Activated CD8-positive, alpha-beta memory T cell treated with anti-CD3 and anti-CD28 coated beads, Interleukin-2, amount 50 U/mL, for 1 hour (primary cell): Measurements from ENCODE around the gene ARID5B.
A peak's percentile ranks its signal among the peaks of the same experiment; 100 is the strongest.

Source experiments
- DNase-seq: peaks from one replicate; pipeline ENCODE4 v3.0.0-alpha.2; 2020; ENCODE audit errors: extremely low read depth

The ARID5B gene

GRCh38 chr10:62050346-62050892, 148.9 kb downstream of the ARID5B start:
- no peak for DNase-seq

DNA sequence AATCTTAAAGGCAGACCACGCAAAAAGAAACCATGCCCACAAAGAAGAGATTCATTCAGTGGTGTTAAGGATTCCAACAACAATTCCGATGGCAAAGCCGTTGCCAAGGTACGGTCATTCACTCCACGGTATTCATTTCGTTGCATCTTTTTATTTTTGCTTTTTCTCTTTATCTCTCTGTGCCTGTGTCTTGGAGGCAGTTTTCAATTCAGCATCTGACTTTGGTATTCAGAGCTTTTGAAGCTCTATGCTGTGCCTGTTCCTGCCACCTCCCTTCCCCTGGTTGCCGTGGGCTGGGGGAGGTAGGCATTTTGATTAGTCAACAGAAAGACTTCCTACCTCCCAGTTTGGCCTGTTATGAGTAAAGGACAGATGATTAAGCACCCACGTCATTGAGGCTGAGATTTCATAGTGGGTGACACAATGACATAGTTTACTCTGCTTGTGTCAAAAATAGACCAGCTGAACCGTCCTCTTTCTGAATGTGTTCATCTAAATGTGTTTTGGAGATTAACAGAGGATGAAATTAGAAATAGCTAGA, 149.5 kb downstream of the ARID5B start:
- DNase-seq, result peak; percentile 39

DNA sequence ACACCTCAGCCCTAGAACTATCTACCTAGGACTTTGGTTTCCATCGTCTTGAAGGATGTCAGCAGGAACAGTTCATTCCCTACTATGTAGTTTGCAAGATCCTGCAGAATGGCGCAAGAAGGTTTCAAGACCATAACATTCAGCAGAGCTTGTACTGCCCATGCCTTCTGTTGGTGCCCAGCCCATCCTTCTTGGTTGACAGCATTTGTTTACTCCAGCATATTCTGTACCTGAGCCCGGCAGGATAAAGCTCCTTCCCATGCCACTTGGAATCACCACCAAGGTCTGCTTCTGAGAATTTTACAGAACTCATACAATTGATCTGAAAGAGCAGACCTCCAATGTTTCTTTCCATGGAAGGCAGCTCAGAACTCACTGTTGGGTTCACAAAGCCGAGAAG, 150.8 kb downstream of the ARID5B start:
- DNase-seq, result no peak

DNA sequence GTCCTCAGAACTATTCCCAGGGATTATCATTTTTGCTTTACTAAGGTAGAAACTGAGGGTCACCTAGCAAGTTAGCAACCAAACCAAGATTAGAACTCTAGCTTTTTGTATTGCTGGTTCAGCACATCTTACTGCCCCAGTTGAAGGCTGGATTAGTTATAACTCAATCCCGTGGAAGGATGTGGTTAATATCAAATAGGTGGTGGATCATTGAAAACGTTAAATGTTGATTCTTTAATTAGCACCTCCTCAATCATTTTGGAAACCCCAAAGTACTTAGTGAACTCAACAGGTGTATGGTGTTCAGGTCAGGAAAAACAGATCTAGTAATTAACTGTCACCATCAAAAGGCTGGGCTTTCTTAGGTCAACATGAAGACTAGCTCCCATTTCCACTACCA, 152.4 kb downstream of the ARID5B start:
- no peak for DNase-seq

DNA sequence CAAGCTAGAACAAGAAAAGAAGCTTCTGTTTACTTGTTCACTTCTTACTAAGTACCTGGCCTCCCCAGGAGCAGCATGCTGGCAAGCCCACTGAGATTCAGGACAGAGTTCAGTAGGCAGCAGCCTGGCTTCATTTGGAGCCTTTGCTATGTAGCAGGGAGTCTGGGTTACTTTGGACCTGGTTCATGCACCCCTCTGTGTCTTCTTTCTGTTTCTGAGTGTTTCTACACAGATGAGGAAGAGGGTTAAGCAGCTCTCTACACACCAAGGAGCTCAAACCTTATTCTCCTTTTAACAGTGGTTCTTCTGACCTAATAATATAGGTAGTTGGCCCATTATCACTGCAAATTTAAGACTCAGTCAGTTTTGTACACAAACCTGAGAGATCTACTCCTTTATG, 152.9 kb downstream of the ARID5B start:
- no peak for DNase-seq

DNA sequence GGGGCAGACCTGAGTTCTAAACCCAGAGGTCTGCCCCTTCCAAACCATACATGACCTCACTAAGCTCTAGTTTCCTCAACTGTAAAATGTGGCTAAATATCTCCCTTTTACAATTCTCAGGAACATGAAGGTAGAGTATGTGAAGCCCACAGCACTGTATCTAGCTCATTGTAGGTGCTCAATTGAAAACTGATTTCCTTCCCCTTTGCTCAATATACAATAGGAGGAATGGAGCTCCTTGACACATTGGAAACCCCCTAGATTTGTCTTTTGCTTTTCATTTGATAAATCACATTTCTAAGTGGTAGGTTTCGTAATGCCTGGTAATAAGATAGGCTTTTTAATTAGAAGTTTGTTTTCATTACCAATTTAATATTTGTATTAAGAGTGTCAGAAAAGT, 153.3 kb downstream of the ARID5B start:
- no peak for DNase-seq

- DNase-seq, result no peak
These were observed 154.7 kb downstream of the ARID5B start for GRCh38 chr10:62056219-62056618.

DNA sequence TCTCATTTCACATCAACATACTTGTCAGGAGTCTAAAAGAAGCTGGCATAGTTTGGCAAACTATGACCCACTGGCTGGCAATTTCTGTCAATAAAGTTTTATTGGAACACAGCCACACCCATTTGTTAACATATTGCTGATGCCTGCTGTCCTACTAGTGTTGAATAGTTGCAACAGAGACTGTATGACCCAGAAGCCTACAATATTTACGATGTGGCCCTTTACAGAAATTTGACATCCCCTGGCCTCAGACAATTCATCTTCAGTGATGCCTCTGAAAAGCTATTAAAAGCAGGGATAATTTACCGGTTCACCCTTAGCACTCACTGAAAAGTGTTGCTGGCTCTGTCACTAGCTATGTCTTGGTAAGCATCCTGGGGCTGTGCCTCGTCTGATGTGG, 155.2 kb downstream of the ARID5B start:
- DNase-seq, result no peak

GRCh38 chr10:62057359-62057758, 155.9 kb downstream of the ARID5B start:
- no peak for DNase-seq

- no peak for DNase-seq
These were observed 156.4 kb downstream of the ARID5B start for GRCh38 chr10:62057850-62058249.

- no peak for DNase-seq
These were observed 157.0 kb downstream of the ARID5B start for GRCh38 chr10:62058476-62058875.

DNA sequence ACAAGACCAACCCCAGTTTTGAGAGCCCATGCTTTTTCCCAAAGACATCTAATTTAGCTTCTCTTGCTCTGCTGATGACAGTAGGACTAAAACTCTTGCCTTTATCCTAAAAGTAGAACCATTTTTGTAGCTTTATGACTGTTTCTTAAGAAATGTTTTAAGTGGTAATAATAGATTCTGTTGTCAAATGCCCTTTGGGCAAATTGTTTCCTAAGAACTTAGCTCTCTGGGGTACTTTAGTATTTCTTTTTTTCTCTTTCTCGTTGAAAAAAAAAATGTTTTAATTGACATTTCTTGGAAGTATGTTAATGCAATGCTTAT, 157.4 kb downstream of the ARID5B start:
- no peak for DNase-seq

GRCh38 chr10:62059217-62059920, 157.9 kb downstream of the ARID5B start:
- DNase-seq, result no peak

DNA sequence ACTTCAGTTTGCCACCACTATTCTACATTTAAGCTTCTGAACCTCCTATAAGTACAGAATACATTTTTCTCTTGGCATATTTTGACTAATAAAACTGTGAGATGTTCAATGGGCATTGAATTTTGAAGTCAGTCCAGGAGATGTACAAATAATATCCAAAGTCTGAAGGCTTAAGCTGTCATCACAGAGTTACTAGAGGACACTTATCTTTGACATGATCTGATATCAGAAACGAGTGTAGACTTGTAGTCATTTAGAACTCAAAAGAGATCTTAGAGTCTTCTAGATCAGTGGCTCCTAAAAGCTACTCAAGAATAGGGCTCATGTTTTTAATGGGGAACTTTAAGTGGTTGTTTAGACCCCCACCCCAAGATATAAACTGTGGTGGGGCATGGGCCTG, 160.5 kb downstream of the ARID5B start:
- no peak for DNase-seq

DNA sequence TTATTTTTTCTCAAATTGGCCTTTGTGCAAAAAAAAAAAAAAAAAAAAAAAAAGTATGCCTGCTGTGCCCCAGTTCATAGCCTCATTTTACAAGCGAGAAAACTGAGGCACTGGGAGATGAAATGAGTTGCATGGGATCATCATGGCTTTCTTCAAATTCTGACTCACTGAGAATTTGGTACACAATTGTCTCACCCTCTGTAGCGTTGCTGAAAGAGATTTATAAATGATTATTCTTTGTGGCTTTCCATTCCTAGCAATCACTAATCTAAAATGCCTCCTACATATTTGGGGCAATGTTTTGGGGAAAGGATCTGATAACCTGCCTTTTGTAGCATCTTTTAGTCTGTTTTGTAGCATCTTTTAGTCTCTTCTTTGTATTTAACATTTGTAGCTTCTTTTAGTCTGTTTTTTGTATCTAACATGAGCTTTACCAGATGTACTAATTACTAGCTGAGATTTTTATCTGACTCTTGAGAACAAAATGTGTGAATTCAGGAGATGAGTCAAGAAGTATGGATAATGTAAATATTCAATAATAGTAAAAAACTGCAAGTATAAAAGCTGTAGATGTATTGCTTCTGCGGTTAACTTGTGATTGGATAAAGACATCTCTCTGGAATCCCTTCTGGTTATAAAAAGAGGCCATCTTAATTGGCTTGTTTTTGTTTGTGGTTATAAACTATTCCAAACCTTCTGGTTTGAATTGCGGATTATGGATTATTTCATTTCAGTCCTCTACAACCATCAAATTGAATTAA, 161.4 kb downstream of the ARID5B start:
- no peak for DNase-seq

GRCh38 chr10:62063795-62064472, 162.4 kb downstream of the ARID5B start:
- no peak for DNase-seq

DNA sequence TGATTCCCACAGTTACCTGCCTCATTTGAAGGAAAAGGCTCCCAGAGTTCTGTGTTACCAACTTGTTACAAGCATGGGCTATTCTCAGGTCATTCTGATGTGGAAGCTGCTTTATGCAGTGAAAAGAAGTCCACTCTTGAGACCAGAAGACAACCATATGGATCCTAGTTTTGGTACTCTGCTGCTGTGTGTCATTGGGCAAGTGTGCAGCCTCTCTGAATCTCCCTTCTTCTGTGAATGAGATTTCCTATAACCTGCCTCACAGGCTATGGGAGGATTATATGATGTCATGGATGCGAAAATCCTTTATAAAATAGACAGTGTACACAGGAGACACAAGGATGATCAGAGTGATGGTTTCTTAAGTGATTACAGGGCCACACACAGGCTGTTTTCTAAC, 166.1 kb downstream of the ARID5B start:
- DNase-seq, result no peak

DNA sequence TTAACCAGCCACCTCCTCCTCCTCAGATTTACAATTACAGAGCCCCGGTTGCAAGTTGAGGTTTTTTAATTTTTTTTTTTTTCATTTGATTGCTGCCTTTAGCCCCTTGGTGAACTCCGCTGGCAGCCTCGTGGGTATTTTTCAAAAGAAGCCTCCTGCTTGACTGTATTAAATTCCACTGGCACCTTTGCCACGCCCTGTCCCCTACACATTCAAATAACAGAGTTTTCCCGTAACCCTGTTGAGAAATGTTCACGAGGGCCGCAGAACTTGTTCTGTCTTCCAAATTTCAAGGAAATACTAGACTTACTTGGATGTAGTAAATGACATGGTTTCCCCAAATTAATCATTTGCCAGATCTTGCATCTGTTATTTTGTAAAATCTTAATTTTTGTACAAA, 167.0 kb downstream of the ARID5B start:
- no peak for DNase-seq

DNA sequence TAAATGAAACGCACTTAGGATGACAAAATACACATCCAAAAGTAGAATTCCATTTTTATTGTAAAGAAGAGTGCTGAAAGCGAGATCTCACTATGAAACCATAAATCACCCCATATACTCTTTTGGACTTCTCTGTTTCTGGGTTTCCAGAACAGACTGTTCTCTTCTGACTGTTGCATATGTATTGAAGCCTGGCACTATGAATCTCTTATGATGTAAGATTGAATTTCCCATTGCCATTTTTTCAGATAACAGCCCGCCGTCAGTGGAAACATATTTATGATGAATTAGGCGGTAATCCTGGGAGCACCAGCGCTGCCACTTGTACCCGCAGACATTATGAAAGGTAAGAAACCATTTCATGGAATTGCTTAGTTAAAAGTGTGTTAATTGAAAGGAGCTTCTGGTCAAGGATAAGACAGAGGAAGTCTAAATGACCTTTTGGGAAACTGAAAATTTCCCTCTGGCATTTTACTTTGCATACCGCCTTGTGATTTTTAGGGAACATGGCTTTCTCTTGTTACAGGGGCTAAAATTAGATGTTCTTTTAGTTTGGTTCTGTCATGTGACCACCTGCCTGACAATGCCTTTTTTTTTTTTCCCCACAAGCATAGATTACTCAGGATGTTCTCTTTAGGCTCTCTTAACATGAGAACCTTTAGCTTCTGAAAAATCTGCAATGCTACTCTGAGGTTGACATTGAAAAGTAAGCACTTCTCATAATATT, 168.1 kb downstream of the ARID5B start:
- no peak for DNase-seq

DNA sequence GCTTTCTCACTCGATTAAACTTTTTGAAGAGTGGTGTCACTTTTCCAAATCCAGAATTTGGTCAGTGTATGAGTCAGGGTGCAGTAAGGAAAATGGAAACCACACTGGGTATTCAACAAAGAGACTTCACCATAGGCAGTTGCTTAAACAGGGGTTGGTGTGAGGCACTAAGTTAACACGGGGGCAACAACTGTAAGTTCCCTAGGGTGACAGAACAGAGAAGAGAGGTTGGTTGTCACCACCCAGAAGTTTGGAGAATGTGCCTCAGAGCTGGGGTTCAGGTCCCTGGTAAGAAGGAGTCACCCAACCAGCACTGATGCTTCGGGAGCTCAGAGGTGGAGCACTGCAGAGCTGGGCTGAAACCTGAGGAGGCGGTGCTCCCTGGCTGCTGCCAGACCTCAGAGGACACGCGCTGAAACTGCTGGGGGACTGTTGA, 170.4 kb downstream of the ARID5B start:
- no peak for DNase-seq

DNA sequence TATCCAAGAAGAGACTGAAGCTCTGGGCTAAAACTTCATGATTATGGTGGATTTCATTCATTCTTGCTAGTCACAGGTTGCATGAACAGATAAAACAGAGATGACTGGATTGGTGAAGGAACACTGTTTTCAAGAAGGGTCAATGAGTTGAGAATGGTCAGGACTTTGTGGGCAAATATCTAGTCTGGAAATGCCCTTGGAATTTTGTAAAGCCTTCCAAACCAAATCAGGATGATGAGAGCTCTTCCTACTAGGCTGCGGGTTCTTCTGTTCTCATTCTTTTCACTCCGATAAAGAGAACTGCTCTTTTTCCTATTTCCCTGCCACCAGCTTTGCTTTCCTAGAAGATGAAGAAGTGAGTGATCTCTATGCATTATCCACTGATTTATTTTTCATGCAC, 171.4 kb downstream of the ARID5B start:
- no peak for DNase-seq

DNA sequence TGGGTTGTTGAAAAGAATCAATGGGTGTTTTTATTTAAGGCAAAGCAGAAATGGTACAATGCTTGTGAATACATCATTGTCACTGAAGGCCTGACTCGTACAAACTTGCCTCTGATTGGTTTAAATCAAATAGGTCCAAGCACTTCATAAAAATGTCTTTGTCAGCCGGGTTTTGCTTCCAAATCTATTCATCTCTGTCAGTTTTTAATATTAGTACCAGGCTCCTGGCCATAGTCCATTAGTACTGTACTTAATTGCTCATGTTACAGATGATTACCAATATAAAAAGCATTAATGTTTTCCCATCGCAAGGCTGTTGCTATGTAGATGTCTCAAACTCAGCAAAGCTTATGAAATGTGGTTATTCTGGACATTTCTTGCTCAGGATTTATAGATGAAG, 171.9 kb downstream of the ARID5B start:
- DNase-seq, result no peak
